ENCODE results near the gene BEND6.

- TF ChIP-seq, protein P1, sequence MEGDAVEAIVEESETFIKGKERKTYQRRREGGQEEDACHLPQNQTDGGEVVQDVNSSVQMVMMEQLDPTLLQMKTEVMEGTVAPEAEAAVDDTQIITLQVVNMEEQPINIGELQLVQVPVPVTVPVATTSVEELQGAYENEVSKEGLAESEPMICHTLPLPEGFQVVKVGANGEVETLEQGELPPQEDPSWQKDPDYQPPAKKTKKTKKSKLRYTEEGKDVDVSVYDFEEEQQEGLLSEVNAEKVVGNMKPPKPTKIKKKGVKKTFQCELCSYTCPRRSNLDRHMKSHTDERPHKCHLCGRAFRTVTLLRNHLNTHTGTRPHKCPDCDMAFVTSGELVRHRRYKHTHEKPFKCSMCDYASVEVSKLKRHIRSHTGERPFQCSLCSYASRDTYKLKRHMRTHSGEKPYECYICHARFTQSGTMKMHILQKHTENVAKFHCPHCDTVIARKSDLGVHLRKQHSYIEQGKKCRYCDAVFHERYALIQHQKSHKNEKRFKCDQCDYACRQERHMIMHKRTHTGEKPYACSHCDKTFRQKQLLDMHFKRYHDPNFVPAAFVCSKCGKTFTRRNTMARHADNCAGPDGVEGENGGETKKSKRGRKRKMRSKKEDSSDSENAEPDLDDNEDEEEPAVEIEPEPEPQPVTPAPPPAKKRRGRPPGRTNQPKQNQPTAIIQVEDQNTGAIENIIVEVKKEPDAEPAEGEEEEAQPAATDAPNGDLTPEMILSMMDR (conservative IDR thresholded peaks at IDR 0.05; ENCODE audit: low read length), result no peak
- no peak for TF ChIP-seq EZH2phosphoT487 (IDR thresholded peaks at IDR 0.05; ENCODE audit: borderline replicate concordance, low read depth, low read length)
Measured at GRCh38 chr6:56938649-56939191, 16.2 kb upstream of the BEND6 start.

Data from OCI-LY7 (cell line).